Measurements from ENCODE around the gene ERVH48-1. TPM values are rescaled to one million over a fixed set of nuclear protein-coding genes. Genes with fewer than 3 reads are reported as not detected.
"Not testable (repeated sequence)": the region's sequence is repeated elsewhere in the genome, so short reads cannot be mapped to it uniquely, and the experiment has no call there.

ERVH48-1 gene
- total RNA-seq, 2 donors from 2014 or later: not detected

DNA sequence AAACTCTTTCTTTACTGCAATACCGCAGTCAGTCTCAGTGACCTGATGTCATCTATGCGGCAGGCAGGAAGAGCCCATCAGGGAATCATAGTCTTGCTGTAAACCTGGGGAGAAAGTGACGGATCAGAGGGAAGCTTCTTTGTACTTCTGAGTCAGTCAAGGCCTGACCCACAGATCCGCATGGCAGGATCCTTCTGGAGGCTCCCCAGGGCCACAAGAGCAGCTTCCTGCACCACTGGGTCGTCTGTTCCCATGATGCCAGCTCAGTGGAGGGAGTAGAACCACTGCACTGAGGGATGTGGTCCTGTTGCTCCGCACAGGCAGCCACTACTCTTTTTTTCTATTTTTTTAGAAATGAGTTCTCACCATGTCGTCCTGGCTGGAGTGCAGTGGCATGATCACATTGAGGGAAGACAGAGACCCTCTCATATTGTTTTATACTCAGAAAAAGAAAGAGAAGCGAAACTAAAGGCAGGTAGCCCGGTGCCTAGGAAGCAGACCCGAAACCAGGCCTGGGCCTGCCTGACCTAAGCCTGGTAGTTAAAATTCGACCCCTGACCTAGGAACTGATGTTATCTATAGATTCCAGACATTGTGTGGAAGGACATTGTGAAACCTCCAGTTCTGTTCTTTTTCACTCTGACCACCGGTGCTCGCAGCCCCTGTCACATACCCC is 6.3 kb upstream of the ERVH48-1 start:
- H3K9me3 ChIP-seq: no peaks in the 10 kb centered on the region
- H3K4me3 ChIP-seq: no peak overlapping the region
- DNase-seq: no peak
- no peaks in the 10 kb centered on the region for H3K27me3 ChIP-seq
- TF ChIP-seq, protein P1, sequence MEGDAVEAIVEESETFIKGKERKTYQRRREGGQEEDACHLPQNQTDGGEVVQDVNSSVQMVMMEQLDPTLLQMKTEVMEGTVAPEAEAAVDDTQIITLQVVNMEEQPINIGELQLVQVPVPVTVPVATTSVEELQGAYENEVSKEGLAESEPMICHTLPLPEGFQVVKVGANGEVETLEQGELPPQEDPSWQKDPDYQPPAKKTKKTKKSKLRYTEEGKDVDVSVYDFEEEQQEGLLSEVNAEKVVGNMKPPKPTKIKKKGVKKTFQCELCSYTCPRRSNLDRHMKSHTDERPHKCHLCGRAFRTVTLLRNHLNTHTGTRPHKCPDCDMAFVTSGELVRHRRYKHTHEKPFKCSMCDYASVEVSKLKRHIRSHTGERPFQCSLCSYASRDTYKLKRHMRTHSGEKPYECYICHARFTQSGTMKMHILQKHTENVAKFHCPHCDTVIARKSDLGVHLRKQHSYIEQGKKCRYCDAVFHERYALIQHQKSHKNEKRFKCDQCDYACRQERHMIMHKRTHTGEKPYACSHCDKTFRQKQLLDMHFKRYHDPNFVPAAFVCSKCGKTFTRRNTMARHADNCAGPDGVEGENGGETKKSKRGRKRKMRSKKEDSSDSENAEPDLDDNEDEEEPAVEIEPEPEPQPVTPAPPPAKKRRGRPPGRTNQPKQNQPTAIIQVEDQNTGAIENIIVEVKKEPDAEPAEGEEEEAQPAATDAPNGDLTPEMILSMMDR (IDR thresholded peaks at IDR 0.05): no peak
- no peak overlapping the region for H3K9ac ChIP-seq (ENCODE audit: low read depth in 2 of 2, low read length in 2 of 2)
- no peaks in the 10 kb centered on the region for H3K36me3 ChIP-seq
- H3K27ac ChIP-seq: no peak overlapping the region
- intact Hi-C loops (cut with DNase I): no loop called here
- H3K4me1 ChIP-seq: no peaks in the 10 kb centered on the region

DNA sequence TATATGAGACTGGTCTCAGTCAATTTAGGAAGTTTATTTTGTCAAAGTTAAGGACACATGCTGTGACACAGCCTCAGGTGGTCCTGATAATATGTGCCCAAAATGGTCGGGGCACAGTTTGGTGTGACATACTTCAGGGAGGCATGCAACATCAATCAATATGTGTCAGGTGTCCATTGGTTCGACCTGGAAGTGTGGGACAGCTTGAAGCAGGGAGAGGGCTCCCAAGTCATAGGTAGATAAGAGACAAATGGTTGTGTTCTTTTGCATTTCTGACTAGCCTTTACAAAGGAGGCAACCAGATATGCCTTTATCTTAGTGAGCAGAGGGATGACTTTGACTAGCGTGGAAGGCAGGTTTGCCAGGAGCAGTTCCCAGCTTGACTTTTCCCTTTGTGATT is 4.5 kb upstream of the ERVH48-1 start:
- intact Hi-C loops (cut with DNase I): no loop called here
- no peak overlapping the region for H3K27ac ChIP-seq
- H3K27me3 ChIP-seq: no peaks in the 10 kb centered on the region
- no peak for DNase-seq
- H3K9me3 ChIP-seq: no peaks in the 10 kb centered on the region
- no peak overlapping the region for H3K9ac ChIP-seq (ENCODE audit: low read depth in 2 of 2, low read length in 2 of 2)
- TF ChIP-seq, protein P1 (IDR thresholded peaks at IDR 0.05): no peak
- H3K4me3 ChIP-seq: no peak overlapping the region
- no peaks in the 10 kb centered on the region for H3K36me3 ChIP-seq
- H3K4me1 ChIP-seq: no peaks in the 10 kb centered on the region

DNA sequence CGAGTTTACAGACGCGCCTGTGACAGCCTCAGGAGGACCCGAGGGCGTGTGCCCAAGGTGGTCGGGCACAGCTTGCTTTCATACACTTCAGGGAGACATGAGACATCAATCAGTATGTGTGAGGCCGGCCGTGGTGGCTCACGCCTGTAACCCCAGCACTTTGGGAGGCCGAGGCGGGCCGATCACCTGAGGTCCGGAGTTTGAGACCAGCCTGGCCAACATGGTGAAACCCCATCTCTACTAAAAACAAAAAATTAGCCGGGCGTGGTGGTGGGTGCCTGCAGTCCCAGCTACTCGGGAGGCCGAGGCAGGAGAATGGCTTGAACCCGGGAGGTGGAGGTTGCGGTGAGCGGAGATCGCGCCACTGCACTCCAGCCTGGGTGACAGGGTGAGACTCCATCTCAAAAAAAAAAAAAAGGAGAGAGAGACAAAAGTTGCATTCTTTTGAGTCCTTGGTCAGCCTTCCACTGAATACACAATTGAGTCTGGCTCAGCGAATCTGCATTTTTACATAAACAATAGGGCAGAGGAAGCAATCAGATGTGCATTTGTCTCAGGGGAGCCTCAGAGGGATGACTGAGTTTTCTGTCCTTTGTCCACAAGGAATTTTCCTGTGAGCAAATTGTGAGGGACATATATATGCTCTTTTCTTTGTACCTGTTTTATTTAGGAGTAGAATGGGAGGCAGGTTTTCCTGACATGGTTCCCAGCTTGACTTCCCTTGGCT is 2.2 kb upstream of the ERVH48-1 start:
- H3K4me3 ChIP-seq; DNase-seq; H3K4me1 ChIP-seq; H3K27ac ChIP-seq; intact Hi-C loops (cut with DNase I); H3K9ac ChIP-seq (ENCODE audit: low read depth in 2 of 2, low read length in 2 of 2); H3K27me3 ChIP-seq; H3K9me3 ChIP-seq; H3K36me3 ChIP-seq: not testable (repeated sequence)

DNA sequence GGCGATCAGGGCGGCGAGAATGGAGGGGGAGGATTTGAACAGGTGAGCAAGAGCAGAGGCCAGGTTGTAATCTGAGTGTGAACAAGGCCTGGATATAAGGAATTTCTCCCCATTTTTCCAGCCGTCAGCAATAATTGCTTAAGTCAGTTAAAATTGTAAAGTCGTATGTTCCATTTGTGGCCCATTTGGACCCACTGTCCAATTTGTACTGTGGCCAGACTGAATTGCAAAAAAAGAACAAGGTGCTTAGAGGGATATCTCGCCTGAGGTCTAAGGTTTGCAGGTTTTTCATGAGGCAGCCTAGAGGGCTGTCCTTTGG is 1.0 kb downstream of the ERVH48-1 start:
- Histone ChIP-seq H3K27me3 (no peaks in the 10 kb centered on the region), H3K9ac (ENCODE audit: low read depth in 2 of 2, low read length in 2 of 2) (no peak overlapping the region), H3K36me3 (no peaks in the 10 kb centered on the region), H3K27ac (no peak overlapping the region), H3K4me3 (no peak overlapping the region), H3K9me3 (no peaks in the 10 kb centered on the region), H3K4me1 (no peaks in the 10 kb centered on the region)
- TF ChIP-seq, protein P1 (IDR thresholded peaks at IDR 0.05): no peak
- intact Hi-C loops (cut with DNase I): no loop called here
- no peak for DNase-seq

DNA sequence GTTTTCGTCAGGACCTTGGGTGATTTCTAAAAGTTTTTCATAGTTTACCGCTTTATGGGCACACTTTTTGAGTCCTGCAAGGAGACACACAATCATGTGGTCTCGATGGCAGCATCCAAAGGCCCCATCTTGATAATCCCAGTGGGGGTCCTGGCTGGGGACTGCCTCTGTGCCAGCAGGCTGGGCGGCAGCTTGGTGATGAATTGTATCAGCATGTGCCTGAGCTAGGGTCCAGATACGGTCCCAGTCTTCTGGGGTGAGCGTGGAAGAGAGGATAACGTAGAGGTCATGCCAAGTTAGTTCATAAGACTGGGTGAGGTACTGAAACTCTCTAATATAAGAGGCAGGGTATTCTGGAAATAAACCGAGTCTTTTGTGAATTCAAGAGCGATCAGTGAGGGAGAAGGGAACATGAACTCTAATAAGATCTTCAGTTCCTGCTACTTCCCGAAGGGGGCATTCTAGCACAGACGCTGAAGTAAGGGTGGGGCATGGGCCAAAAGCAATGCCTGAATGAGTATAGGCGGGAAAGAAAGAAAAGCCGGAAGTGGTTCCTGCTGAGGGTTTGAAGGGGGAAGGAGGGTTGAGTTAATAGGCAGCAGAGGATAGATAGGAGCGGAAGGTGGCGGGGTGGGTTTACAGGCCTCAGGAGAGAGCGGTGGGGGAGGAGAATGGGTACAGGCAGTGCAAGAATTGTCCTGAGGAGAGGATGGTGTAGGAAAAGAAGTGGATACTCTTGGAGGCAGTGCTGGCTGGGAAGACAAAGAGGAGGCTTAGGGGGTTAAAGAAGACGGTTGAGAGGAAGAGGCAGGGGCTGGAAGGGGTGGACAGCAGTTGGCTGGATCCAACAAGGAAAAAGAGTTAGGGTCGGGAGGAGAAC is 1.6 kb downstream of the ERVH48-1 start:
- TF ChIP-seq, protein P1 (IDR thresholded peaks at IDR 0.05): peak; percentile 57
- H3K36me3 ChIP-seq: no peaks in the 10 kb centered on the region
- DNase-seq: peak; percentile 87
- intact Hi-C loops (cut with DNase I): no loop called here
- H3K4me3 ChIP-seq: no peak overlapping the region
- H3K9ac ChIP-seq (ENCODE audit: low read depth in 2 of 2, low read length in 2 of 2): peak overlapping the region in 1 of 2 donors; percentile 40
- H3K27me3 ChIP-seq: no peaks in the 10 kb centered on the region
- no peak overlapping the region for H3K27ac ChIP-seq
- H3K9me3 ChIP-seq: no peaks in the 10 kb centered on the region
- no peaks in the 10 kb centered on the region for H3K4me1 ChIP-seq

Measured in colonic mucosa (tissue), 4 donors.